SKM-1 treated with dmso at 0.1 percent for 144 hours (cell line): Measurements from ENCODE around the gene ZNF621.
"Not testable (repeated sequence)": the region's sequence is repeated elsewhere in the genome, so short reads cannot be mapped to it uniquely, and the experiment has no call there.

Experiments used
- DNase-seq: peaks from one replicate; lab custom pipeline; 2025; ENCODE audit not compliant: unreplicated experiment; lab: John Stamatoyannopoulos, UW

Gene ZNF621

DNA sequence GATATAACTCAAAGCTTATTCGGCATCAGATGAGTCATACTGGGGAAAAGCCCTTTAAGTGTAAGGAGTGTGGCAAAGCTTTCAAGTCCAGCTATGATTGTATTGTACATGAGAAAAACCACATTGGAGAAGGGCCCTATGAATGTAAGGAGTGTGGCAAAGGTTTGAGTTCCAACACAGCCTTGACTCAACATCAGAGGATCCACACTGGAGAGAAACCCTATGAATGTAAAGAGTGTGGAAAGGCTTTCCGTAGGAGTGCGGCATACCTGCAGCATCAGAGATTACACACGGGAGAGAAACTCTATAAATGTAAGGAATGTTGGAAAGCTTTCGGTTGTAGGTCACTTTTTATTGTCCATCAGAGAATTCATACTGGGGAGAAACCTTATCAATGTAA lies 7.5 kb downstream of the ZNF621 start:
- no peak for DNase-seq

DNA sequence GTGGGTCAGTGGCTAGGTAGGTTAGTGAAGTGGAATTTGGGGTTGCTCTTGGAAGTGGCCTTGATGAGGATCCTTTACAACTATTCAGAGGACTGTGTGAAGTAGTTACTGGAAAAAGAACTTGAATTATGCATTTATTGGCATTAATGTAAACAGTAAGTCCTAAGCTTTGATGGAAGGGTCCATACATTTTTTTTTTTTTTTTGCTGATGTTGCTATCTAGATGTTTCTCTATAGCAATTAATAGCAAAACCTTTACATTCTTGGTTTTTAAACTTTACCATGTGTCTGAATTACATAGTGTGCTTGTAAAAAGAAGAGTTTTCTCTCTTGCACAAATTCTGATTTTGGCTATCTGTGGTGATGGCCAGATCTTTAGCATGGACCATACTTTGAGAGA lies 9.5 kb downstream of the ZNF621 start:
- DNase-seq: no peak

DNA sequence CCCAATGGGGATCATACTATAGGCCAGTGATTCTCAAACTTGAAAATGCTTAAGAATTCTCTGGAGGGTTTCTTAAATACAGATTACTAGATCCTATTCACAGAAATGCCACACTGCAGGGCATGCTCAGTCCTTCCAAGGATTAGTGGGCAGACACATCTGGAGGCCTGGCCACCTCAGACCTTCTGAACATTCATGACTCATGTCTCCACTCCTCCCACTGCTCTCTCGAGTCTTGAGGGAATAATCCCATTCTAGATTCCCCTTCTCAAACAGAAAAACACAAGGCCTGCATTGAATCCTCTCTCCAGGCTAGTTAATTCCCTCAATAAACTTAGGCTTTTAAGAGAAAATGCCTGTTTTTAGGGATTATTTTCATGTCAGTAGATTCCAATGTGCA lies 22.1 kb downstream of the ZNF621 start:
- no peak for DNase-seq

DNA sequence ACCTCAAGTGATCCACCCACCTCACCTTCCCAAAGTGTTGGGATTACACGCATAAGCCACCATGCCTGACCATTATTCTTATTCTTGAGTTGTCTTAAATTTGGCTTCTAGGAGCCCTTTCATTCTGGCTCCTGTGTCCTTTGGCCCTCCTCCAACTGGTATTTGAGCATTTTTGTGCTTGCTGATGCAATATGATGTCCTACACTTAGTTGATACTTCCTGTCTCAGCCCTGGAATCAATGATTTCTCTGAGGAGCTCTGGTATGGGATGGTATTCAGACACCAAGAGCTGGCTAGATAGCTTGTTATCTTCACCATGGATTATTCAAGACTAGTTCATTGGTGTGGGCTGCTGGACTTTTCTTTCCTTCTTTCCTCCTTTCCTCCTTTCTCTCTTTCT lies 25.4 kb downstream of the ZNF621 start:
- no peak for DNase-seq

DNA sequence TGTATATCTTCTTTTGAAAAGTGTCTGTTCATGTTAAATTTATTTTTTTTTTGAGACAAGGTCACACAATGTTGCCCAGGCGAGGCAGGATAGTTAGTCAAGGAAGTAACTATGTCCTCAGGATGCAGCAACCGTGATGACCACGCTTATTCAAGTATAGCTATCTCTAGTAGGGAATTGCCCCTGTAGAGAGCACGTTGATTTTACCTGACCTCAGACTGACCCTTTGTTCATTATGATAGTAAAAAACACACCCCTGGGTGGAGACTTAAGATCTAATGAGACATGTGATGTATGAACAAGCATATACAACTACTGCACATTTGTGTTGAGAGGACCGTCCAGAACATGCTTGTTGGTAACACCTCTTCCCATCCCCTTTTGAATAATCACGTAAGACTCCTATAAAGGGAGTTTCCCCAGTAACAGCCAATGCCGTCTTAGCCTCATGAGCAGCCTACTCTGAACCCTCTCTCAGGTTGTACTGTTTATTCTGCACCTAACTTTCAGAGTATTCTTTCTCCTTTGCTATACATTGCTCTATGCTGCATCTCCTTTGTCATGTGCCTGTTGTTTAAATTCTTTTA lies 32.9 kb downstream of the ZNF621 start:
- DNase-seq: no peak

DNA sequence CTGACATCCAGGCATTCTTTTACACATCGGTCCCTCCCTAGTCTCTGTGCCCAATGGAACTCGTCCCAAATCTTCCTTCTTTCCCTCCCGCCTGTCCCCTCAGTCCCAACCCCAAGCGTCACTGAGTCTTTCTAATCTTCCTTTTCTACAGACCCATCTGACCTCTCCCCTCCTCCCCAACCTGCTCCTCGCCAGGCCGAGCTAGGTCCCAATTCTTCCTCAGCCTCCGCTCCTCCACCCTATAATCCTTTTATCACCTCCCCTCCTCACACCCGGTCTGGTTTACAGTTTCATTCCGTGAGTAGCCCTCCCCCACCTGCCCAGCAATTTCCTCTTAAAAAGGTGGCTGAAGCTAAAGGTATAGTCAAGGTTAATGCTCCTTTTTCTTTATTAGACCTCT lies 37.7 kb downstream of the ZNF621 start:
- not testable (repeated sequence) for DNase-seq

DNA sequence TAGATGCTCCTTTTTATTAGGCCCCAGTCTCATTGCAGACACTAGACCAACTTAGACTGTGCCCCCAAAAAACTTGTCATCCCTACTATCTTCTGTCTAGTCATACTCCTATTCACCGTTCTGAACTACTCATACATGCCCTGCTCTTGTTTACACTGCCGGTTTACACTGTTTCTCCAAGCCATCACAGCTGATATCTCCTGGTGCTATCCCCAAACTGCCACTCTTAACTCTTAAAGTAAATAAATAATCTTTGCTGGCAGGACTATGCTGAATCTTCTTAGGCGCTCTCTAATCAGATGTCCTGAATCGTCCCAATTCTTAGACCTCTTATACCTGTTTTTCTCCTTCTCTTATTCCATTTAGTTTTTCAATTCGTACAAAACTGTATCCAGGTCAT lies 40.9 kb downstream of the ZNF621 start:
- not testable (repeated sequence) for DNase-seq

DNA sequence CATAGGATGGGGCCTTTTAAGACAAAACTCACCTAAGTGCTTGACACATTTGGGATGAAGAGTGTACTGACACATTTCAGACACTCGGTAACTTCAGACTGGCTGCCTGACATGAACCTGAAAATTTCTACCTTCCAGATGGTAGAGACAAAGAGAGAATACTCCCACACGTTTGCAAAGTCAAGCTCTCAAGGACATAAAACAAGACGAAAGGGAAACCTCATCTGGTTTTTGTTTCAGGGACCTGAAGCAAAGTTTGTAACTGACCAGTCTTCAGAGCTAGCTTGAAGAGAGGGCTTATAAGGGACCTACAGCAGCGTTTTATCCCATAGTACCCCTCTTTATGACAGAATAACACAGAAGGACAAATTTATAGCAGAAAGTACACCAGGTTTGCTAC lies 41.9 kb downstream of the ZNF621 start:
- DNase-seq: no peak

DNA sequence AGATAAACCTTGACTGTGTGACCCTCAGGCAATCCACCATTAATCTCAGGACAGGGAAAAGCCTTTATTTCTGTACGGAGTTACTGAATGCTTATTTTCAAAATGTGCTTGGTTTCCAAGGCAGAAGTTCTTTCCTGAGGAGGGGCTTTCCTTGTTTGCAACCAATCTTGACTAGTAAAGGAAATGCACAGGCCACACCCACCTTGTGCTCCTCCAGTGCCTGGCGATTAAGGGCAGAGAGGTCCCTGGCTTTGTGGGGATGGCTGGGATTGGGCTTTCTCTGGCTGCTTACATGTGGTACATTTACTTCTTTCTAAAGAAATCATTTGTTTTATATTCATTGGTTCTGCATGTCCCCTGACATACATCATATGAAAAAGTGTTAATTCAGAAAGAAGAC lies 47.8 kb downstream of the ZNF621 start:
- DNase-seq: no peak

DNA sequence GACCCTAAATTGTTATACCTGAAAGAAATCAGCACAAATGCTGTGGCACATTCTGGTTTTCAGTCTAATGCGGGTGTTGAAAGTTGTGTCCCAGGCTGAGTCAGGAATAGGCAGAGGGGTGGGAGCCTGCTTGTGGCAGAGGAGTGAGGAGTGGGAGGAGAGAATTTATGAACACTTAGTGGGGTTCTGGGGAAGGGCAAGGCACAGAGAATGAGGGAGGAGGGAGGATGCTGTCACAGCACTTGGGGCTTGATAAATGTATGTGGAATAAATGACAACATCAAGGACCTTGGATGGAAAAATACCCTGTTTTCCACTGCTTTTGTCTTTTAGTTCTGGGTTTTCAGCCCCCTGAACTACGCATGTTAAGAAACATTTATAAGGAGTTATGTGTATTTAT lies 49.3 kb downstream of the ZNF621 start:
- DNase-seq: no peak

DNA sequence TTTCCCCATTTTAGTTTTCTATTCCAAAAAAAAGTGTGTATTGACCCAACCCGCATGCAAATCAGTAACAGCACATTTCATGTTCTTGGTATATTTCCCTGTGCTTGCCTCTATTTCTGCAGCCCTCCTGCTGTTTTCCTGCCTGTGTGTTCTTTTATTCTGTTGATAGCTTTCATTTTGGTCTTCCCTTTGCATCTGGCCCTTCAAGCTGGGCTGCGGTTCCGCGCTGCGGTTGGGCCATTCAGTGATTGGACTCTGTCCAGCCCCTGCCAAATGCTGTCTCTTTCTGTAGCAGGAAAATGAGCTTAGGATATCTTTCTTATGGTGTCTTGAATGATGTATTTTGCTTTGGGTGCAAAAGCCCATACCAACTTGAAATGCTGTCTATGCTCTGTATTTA lies 49.9 kb downstream of the ZNF621 start:
- DNase-seq: no peak

DNA sequence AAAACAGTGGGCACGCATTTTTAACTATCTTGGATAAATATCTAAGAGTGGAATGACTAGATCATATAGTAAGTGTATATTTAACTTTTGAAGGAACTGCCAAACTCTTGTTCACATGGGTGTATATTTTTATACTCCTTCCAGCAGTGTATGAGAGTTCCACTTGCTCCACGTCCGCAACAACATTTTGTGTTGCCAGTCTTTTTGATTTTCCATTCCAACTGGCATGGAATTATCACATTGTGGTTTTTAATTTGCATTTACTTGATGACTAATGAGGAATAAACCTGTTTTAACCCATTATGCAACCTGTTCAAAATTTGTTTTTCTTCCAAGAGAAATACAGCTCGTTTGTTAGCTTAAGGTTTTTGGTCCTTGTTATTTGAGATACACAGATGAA lies 51.6 kb downstream of the ZNF621 start:
- DNase-seq: no peak

DNA sequence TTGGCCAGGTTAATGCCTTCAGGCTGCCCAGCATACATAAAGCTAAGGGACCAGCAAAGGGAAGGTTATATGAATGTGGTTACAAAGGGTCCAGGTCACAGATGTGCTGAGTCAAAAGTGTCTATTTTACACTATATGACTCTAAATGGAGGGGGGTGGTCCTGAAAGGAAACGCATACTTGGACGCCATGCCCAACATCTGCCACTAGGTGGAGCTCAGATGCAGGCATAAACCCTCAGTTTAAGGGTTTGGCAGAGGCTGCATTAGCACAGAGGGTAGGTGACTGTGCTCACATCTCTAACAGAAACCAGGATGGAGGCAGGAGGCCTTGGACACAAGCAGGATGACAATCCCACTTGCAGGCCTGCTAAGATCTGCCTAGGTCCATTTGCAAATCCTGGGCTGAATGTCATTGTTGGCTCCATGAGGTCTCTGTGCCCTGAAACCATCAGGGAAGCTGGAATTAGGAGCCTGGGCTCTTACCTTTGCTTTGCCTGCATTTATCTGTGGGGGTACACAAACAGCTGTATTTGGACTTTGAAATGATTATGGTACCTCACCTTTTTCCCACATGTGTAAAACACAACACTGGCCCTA lies 55.8 kb downstream of the ZNF621 start:
- DNase-seq: peak; percentile 47

DNA sequence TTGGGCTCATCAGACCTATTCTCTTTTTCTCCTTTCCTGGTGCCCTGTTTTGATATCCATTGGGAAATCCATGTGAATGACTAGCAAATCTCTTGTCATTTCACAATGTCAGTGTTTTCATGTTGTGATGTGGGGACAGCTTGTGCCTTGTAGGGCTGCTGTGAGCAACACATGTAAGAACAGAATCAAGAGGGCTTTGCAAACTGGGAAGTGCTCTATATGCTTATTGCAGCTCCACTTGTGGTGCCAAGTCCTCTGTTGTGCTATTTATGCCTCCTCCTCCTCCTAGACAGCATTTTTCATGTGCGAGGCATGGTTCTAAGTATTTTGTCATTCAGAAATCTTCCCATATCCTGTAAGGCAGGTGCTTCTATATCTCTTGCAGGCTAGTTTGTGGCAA lies 56.4 kb downstream of the ZNF621 start:
- no peak for DNase-seq

DNA sequence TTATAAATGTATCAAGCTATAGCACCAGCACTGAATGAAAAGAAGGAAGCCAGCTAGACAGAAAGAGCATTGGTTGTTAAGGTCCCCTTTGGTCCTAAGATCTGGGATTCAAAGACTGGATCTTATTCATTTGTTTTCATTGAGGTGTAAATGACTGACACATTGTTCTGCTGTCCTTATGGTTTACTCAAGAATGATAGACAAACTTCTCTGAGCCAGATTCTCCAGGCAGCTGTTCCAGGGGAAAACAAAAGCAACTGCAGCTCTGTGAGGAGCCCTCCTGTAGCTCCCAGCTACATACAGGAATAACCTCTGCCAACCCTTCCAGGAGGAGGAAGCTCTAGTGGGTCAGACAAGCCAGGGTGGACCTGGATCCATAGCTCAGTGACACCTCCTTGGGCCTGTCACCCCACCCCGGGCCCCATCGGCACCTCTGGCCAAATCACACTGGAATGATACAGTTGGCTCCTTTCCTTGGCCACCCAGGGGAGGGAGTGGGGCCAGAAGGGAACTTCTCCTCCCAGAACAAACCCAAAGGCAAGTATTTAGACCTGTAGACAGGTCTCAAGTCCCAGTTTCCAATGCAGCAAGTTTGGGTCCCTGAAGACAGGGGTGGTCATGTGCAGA lies 57.8 kb downstream of the ZNF621 start:
- no peak for DNase-seq

DNA sequence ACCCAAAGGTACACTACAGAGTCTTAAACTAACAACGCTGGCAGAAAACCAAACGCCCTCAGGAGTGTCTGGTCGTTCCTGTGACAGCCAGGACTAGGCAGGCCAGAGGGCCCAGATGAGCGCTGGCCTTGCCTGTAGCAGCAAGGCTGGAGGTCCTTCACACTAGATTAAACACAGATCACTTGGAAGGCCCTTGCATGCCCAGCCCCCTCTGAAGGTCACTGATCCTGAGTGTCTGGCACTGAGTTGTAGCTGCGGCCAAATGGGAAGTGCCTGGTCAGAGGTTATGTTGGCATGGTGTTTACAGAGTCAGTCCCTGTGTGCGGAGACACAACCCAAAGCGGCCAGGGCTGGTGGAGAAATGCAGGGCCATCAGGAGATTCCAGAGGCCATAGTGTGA lies 58.9 kb downstream of the ZNF621 start:
- no peak for DNase-seq

DNA sequence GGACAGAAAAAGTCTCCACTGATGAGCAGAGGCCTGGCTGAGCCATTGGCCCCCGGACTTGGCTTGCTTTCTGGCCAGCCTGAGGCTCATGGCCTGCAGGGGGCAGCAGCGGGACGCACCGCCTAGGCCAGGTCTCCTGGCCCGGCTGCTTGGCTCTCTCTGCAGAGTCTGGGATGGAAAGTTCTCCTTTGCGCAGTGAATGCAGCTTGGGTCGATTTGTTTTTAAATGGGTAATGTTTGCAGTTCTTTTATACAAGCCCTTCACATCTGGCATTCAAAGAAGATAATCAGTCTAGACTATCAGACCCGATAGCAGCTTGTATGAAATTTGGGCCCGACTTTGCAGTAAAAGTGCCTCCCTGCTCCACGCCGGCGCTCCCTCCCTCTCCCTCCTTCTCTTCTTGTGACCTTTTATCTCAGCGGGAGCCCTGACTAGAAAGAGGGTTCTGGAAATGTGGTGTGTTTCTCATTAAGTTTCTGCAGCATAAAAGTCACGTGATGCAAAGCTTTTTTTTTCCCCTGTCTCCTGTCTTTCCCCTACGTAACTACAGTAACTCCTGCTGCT lies 59.9 kb downstream of the ZNF621 start:
- DNase-seq: peak; percentile 46

DNA sequence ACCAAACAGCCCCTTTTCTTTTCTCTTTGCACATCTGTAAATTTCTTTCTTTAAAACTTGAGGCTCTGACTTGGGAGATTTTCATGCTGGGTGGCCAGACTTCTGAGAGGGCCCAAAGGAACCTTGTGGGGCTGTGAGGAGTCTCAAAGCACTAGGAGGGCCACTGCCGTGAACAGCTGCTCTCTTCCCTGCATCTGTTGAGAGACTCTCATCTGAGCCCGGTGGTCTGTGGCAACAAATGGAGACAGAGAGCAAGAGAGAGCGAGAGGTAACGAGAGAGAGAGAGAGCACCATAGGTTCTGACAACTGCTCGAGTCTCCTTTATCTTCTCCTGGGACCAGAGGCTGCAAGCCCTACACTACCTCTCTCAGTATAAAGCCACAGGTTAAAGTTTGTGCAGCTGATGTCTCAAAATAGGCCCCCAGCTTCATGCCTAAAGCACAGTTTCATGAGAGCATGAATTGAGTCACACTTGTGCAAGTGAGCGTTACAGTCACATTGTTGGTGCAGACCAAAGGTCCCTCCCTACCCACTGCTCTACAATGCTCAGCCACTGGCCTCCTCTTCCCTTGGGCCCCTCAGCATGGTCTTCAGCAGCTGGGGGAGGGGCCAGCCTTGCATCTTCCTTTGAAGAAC lies 60.7 kb downstream of the ZNF621 start:
- DNase-seq: no peak

DNA sequence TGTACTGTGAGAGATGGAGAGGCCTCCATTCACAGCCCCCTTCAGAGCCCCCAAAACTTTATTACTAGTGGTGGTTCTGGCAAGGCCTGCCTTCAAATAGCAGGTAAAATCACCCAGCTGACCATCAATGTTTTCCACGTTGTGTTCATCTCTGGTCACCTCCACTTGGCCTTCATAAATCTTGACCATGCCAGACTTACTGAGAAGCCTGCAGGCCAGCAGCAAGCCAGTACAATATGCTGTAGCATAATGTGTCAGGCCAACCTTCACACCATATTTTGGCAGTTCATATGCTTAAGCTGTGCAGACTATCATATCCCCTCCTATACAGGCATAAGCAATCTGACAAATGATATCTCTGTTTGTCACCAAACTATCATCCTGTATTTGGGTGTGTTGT lies 62.1 kb downstream of the ZNF621 start:
- DNase-seq: no peak

DNA sequence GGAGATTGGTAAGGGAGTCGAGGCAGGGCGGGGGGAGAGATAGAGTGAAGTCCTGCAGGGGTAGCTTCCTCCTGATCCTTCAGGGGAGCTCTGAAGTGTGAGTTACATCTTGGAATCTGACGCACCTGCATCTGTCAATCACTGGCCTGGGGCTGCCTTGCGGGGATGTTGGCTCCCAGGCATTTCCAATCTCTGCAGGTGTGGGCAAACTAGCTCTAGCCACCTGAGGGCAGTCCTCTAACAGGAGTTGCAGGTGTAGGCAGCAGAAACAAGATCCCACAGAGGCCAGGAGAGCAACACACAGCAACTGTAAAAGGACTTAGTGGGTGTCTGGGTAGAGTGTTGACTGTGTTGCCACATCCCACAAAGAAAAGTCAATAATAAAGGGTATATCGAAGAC lies 63.6 kb downstream of the ZNF621 start:
- DNase-seq: no peak
